Measurements from ENCODE around the gene NEO1.

Gene NEO1

DNA sequence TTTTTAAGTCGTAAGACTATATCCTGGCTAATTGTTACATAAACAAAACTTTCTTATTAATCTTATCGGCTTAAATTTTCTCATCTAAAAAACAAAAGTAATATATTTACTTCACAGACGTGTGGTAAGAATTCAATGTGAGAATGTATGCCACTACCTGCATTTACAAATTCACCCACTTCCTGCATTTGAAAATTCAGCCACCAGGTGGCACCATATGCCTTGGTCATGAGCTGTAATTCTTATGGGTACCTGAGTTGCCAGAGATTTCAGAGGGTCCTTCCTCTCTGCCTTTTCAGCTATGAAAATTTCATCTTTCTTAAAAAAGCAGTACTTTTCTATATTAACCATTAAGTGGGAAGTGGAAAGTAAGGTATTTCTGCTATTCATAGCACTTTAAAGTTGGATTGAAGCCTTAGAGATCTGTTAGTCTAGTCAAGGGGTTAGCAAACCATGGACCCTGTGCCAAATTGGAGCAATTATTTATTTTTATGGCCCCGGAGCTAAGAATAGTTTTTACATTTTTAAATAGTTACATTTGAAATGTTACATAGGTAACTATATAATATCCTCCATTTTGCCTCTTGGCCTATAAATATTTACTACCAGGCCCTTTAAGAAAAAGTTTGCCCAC, 188.7 kb downstream of the NEO1 start:
- H3K27ac ChIP-seq (ENCODE audit: low read depth, low read length): no peak overlapping the region
- peaks cover 0 to 5% (median 3%) of the 10 kb centered on the region in 5 donors for H3K36me3 ChIP-seq (ENCODE audit: control insufficient read depth in 5 of 5, insufficient read depth in 5 of 5, low read length in 5 of 5)
- H3K4me1 ChIP-seq (ENCODE audit: control insufficient read depth in 5 of 5, insufficient read depth in 5 of 5, low read length in 5 of 5): no peaks in the 10 kb centered on the region

GRCh38 chr15:73244333-73244732, 192.1 kb downstream of the NEO1 start:
- Histone ChIP-seq H3K9ac (ENCODE audit: low read length in 5 of 5) (no peak overlapping the region), H3K4me3 (ENCODE audit: low read depth in 1 of 5, low read length in 5 of 5) (no peak overlapping the region), H3K9me3 (ENCODE audit: control insufficient read depth in 5 of 5, low read length in 5 of 5) (no peaks in the 10 kb centered on the region), H3K27ac (ENCODE audit: low read depth, low read length) (no peak overlapping the region), H3K36me3 (ENCODE audit: control insufficient read depth in 5 of 5, insufficient read depth in 5 of 5, low read length in 5 of 5) (peaks cover 0 to 13% (median 0%) of the 10 kb centered on the region in 5 donors), H3K27me3 (ENCODE audit: control insufficient read depth in 5 of 5, insufficient read depth in 4 of 5, low read length in 5 of 5) (no peaks in the 10 kb centered on the region), H3K4me1 (ENCODE audit: control insufficient read depth in 5 of 5, insufficient read depth in 5 of 5, low read length in 5 of 5) (no peaks in the 10 kb centered on the region)

More for the DNA sequence above, 188.7 kb downstream of the NEO1 start:
- no peaks in the 10 kb centered on the region for H3K27me3 ChIP-seq (ENCODE audit: control insufficient read depth in 5 of 5, insufficient read depth in 4 of 5, low read length in 5 of 5)
- no peak overlapping the region for H3K9ac ChIP-seq (ENCODE audit: low read length in 5 of 5)
- H3K4me3 ChIP-seq (ENCODE audit: low read depth in 1 of 5, low read length in 5 of 5): no peak overlapping the region
- H3K9me3 ChIP-seq (ENCODE audit: control insufficient read depth in 5 of 5, low read length in 5 of 5): no peaks in the 10 kb centered on the region

DNA sequence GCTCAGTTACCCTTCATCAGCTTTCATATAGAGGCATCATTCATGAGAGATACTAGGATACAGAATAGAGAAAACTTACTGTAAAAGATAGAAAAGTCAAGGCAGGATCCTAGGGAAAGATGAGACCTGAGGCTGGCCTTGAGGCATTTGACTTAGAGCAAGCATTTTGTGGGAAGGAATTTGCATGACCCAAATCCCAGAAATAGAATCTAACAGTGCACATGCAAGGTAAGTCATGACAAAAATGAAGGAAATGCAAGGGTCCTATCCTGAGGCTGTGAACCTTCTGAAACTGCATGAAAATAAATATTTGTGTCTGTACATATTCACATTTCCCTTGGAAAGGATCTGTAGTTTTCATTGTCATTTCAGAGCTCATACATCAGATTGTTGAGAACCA, 194.2 kb downstream of the NEO1 start:
- H3K27me3 ChIP-seq (ENCODE audit: control insufficient read depth in 5 of 5, insufficient read depth in 4 of 5, low read length in 5 of 5): no peaks in the 10 kb centered on the region
- no peak overlapping the region for H3K9ac ChIP-seq (ENCODE audit: low read length in 5 of 5)
- peaks cover 0 to 18% (median 0%) of the 10 kb centered on the region in 5 donors for H3K36me3 ChIP-seq (ENCODE audit: control insufficient read depth in 5 of 5, insufficient read depth in 5 of 5, low read length in 5 of 5)
- H3K4me1 ChIP-seq (ENCODE audit: control insufficient read depth in 5 of 5, insufficient read depth in 5 of 5, low read length in 5 of 5): no peaks in the 10 kb centered on the region
- H3K4me3 ChIP-seq (ENCODE audit: low read depth in 1 of 5, low read length in 5 of 5): no peak overlapping the region
- H3K9me3 ChIP-seq (ENCODE audit: control insufficient read depth in 5 of 5, low read length in 5 of 5): no peaks in the 10 kb centered on the region
- no peak overlapping the region for H3K27ac ChIP-seq (ENCODE audit: low read depth, low read length)

DNA sequence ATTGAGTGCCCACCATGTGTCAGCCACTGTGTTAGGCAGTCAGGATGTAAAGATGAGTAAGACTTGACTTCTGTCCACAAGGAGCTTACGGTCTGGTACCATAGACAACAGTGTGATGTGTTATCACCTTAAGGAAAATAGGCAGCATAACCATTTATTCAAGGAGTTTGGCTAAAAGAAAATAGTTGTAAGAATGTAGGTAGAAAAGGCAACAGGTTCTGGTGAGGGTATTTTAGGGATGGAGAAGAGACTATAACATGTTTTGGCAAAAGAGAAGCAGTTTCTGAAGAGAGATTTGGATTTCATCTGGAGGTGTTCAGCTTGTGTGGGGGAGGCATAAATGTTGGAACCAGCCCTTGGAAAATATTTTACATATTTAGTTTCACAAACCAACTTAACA, 194.6 kb downstream of the NEO1 start:
- H3K4me3 ChIP-seq (ENCODE audit: low read depth in 1 of 5, low read length in 5 of 5): no peak overlapping the region
- H3K9ac ChIP-seq (ENCODE audit: low read length in 5 of 5): no peak overlapping the region
- no peaks in the 10 kb centered on the region for H3K4me1 ChIP-seq (ENCODE audit: control insufficient read depth in 5 of 5, insufficient read depth in 5 of 5, low read length in 5 of 5)
- H3K36me3 ChIP-seq (ENCODE audit: control insufficient read depth in 5 of 5, insufficient read depth in 5 of 5, low read length in 5 of 5): peaks cover 0 to 18% (median 0%) of the 10 kb centered on the region in 5 donors
- no peaks in the 10 kb centered on the region for H3K27me3 ChIP-seq (ENCODE audit: control insufficient read depth in 5 of 5, insufficient read depth in 4 of 5, low read length in 5 of 5)
- H3K27ac ChIP-seq (ENCODE audit: low read depth, low read length): no peak overlapping the region
- no peaks in the 10 kb centered on the region for H3K9me3 ChIP-seq (ENCODE audit: control insufficient read depth in 5 of 5, low read length in 5 of 5)

GRCh38 chr15:73247331-73247730, 195.1 kb downstream of the NEO1 start:
- Histone ChIP-seq H3K27ac (ENCODE audit: low read depth, low read length) (no peak overlapping the region), H3K36me3 (ENCODE audit: control insufficient read depth in 5 of 5, insufficient read depth in 5 of 5, low read length in 5 of 5) (peaks cover 0 to 18% (median 0%) of the 10 kb centered on the region in 5 donors)

GRCh38 chr15:73249499-73249898, 197.2 kb downstream of the NEO1 start:
- H3K27ac ChIP-seq (ENCODE audit: low read depth, low read length): no peak overlapping the region
- peaks cover 0 to 23% (median under 1%) of the 10 kb centered on the region in 5 donors for H3K36me3 ChIP-seq (ENCODE audit: control insufficient read depth in 5 of 5, insufficient read depth in 5 of 5, low read length in 5 of 5)
- H3K9me3 ChIP-seq (ENCODE audit: control insufficient read depth in 5 of 5, low read length in 5 of 5): no peaks in the 10 kb centered on the region
- no peak overlapping the region for H3K4me3 ChIP-seq (ENCODE audit: low read depth in 1 of 5, low read length in 5 of 5)
- H3K9ac ChIP-seq (ENCODE audit: low read length in 5 of 5): no peak overlapping the region
- no peaks in the 10 kb centered on the region for H3K4me1 ChIP-seq (ENCODE audit: control insufficient read depth in 5 of 5, insufficient read depth in 5 of 5, low read length in 5 of 5)
- no peaks in the 10 kb centered on the region for H3K27me3 ChIP-seq (ENCODE audit: control insufficient read depth in 5 of 5, insufficient read depth in 4 of 5, low read length in 5 of 5)

More at GRCh38 chr15:73247331-73247730, 195.1 kb downstream of the NEO1 start:
- Histone ChIP-seq H3K9me3 (ENCODE audit: control insufficient read depth in 5 of 5, low read length in 5 of 5) (no peaks in the 10 kb centered on the region), H3K4me3 (ENCODE audit: low read depth in 1 of 5, low read length in 5 of 5) (no peak overlapping the region), H3K4me1 (ENCODE audit: control insufficient read depth in 5 of 5, insufficient read depth in 5 of 5, low read length in 5 of 5) (no peaks in the 10 kb centered on the region), H3K9ac (ENCODE audit: low read length in 5 of 5) (no peak overlapping the region), H3K27me3 (ENCODE audit: control insufficient read depth in 5 of 5, insufficient read depth in 4 of 5, low read length in 5 of 5) (no peaks in the 10 kb centered on the region)

DNA sequence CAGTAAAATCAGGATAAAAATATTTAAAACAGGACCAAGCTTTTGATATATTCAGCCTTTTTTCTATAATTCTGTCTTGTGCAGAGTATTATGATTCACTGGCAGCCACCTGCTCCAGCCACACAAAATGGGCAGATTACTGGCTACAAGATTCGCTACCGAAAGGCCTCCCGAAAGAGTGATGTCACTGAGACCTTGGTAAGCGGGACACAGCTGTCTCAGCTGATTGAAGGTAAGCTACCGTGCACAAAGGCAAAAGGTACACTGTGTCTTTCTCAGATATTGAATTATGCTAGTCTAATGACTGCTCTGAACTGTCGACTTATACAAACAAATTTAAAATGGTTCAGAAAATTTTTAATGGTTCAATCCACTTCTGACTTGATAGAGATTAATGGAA, 202.3 kb downstream of the NEO1 start:
- Histone ChIP-seq H3K27me3 (ENCODE audit: control insufficient read depth in 5 of 5, insufficient read depth in 4 of 5, low read length in 5 of 5) (no peaks in the 10 kb centered on the region), H3K36me3 (ENCODE audit: control insufficient read depth in 5 of 5, insufficient read depth in 5 of 5, low read length in 5 of 5) (peaks cover 5 to 20% (median 15%) of the 10 kb centered on the region in 5 donors), H3K4me3 (ENCODE audit: low read depth in 1 of 5, low read length in 5 of 5) (no peak overlapping the region), H3K9ac (ENCODE audit: low read length in 5 of 5) (no peak overlapping the region), H3K27ac (ENCODE audit: low read depth, low read length) (no peak overlapping the region), H3K4me1 (ENCODE audit: control insufficient read depth in 5 of 5, insufficient read depth in 5 of 5, low read length in 5 of 5) (no peaks in the 10 kb centered on the region), H3K9me3 (ENCODE audit: control insufficient read depth in 5 of 5, low read length in 5 of 5) (no peaks in the 10 kb centered on the region)

DNA sequence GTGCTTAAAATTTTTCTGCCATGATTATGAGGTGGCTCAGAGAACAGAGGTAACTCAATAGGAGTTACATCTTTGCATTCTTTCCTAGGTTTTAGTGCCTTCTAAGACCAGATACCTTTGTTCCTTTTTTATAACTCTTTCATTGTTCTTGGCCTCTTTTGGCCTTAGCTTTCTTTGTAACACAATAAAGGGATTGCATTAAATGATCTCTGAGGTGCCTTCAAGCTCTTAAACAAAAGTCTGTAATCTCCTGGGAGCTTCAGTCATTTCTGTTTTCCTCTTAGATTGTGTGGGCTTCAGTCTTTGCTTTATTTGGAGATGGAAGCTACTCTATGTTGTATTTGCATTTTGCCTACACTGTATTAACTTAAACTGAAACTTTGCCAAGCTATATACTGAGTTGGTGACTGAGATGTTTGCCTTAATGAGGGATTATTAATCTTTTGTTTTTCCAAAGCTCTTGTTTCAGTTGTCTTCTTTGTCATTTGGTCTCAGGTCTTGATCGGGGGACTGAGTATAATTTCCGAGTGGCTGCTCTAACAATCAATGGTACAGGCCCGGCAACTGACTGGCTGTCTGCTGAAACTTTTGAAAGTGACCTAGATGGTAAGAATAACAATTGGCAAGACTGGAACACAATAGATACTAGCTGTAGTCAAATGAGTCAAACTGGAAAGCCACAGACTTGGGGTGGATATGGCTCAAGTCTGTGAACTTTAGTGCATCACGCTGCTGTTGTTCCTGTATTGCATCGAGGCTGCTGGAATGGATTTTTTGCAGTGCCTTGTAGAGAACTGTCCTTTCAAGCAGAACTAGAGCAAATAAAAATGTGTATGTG, 206.2 kb downstream of the NEO1 start:
- Histone ChIP-seq H3K9me3 (ENCODE audit: control insufficient read depth in 5 of 5, low read length in 5 of 5) (no peaks in the 10 kb centered on the region), H3K9ac (ENCODE audit: low read length in 5 of 5) (no peak overlapping the region), H3K36me3 (ENCODE audit: control insufficient read depth in 5 of 5, insufficient read depth in 5 of 5, low read length in 5 of 5) (peaks cover 10 to 29% (median 17%) of the 10 kb centered on the region in 5 donors), H3K4me1 (ENCODE audit: control insufficient read depth in 5 of 5, insufficient read depth in 5 of 5, low read length in 5 of 5) (no peaks in the 10 kb centered on the region), H3K4me3 (ENCODE audit: low read depth in 1 of 5, low read length in 5 of 5) (no peak overlapping the region), H3K27ac (ENCODE audit: low read depth, low read length) (no peak overlapping the region), H3K27me3 (ENCODE audit: control insufficient read depth in 5 of 5, insufficient read depth in 4 of 5, low read length in 5 of 5) (no peaks in the 10 kb centered on the region)

- Histone ChIP-seq H3K27me3 (ENCODE audit: control insufficient read depth in 5 of 5, insufficient read depth in 4 of 5, low read length in 5 of 5) (no peaks in the 10 kb centered on the region), H3K36me3 (ENCODE audit: control insufficient read depth in 5 of 5, insufficient read depth in 5 of 5, low read length in 5 of 5) (peaks cover 2 to 20% (median 7%) of the 10 kb centered on the region in 5 donors), H3K9ac (ENCODE audit: low read length in 5 of 5) (no peak overlapping the region), H3K27ac (ENCODE audit: low read depth, low read length) (no peak overlapping the region), H3K4me3 (ENCODE audit: low read depth in 1 of 5, low read length in 5 of 5) (no peak overlapping the region), H3K9me3 (ENCODE audit: control insufficient read depth in 5 of 5, low read length in 5 of 5) (no peaks in the 10 kb centered on the region), H3K4me1 (ENCODE audit: control insufficient read depth in 5 of 5, insufficient read depth in 5 of 5, low read length in 5 of 5) (no peaks in the 10 kb centered on the region)
These were observed 212.6 kb downstream of the NEO1 start for GRCh38 chr15:73264881-73265280.

DNA sequence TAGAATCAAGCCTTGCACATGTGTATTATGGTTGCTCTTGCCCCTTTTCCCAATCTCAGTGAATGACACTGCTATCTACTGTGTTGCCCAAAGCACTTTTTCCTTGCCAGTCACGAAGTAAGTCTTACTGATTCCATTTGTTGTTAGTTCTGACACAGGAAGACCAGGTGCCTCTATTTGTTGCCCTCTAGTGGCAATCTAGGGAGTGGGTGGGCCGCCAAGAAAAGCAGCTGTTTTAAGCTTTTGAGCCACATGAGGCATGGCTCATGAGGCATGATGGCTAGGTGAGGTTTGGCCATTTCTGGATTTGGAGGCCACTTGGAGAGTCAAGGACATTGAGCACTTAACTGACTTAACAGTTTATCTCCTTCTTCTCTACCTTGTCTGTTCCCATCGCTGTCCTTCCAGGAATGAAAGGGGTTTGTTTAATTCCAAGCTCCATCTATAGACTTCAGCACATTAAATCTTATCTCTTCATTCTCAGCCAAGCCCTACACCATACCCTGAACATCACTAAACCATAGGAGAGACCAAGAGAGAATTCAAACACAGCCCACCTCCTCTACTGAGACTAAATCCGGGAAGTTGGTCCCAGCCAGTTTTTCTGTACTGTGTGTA, 213.4 kb downstream of the NEO1 start:
- H3K27ac ChIP-seq (ENCODE audit: low read depth, low read length): no peak overlapping the region
- no peaks in the 10 kb centered on the region for H3K27me3 ChIP-seq (ENCODE audit: control insufficient read depth in 5 of 5, insufficient read depth in 4 of 5, low read length in 5 of 5)
- H3K9ac ChIP-seq (ENCODE audit: low read length in 5 of 5): no peak overlapping the region
- no peak overlapping the region for H3K4me3 ChIP-seq (ENCODE audit: low read depth in 1 of 5, low read length in 5 of 5)
- H3K36me3 ChIP-seq (ENCODE audit: control insufficient read depth in 5 of 5, insufficient read depth in 5 of 5, low read length in 5 of 5): peaks cover 0 to 23% (median 7%) of the 10 kb centered on the region in 5 donors
- no peaks in the 10 kb centered on the region for H3K9me3 ChIP-seq (ENCODE audit: control insufficient read depth in 5 of 5, low read length in 5 of 5)
- no peaks in the 10 kb centered on the region for H3K4me1 ChIP-seq (ENCODE audit: control insufficient read depth in 5 of 5, insufficient read depth in 5 of 5, low read length in 5 of 5)
